ENCODE results near the gene ASB7. TPM values are rescaled to one million over a fixed set of nuclear protein-coding genes. Genes with fewer than 3 reads are reported as not detected.

The ASB7 gene
- polyA plus RNA-seq, 1 donor (not counting 4 experiments of a cell fraction or from before 2014, with no cell fraction given) = 10.8 TPM

DNA sequence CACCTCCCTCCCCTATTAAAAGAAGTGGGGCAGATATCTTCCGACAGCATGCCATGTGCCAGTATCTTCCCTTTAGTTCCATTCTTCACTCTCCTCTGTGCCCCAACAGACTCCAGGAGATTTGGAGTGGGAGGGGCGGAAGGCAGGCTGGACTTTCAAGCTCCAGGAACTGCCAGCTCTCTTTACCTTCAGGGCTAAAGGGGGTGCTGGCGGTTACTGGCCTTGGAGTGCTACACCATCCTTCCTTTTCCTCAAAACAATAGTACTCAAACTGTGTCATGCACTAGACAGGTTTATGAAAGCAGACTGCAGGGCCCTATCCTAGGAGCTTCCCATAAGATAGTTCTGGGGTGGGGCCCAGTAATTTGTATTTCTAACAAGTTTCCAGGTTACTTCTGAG lies 6.4 kb upstream of the ASB7 start:
- peaks cover 31% of the 10 kb centered on the region for H3K4me1 ChIP-seq (ENCODE audit: control insufficient read depth, extremely low read depth, insufficient read depth, low read length)
- H3K9me3 ChIP-seq (ENCODE audit: control insufficient read depth, low read depth, low read length) = no peaks in the 10 kb centered on the region
- H3K27ac ChIP-seq (ENCODE audit: control insufficient read depth, insufficient read depth, low read length) = peak overlapping the region; percentile 59
- dilution Hi-C loops (cut with MboI; ENCODE audit: extremely low pct_ligation_motif_present, low sequenced_read_pairs) = no loop called here
- DNase-seq (ENCODE audit: low read depth, low spot score) (no peak), FAIRE-seq (no peak)
- H4K20me1 ChIP-seq (ENCODE audit: control insufficient read depth, extremely low read depth, insufficient read depth, low read length) = no peaks in the 10 kb centered on the region
- no peaks in the 10 kb centered on the region for H3K27me3 ChIP-seq (ENCODE audit: control insufficient read depth, extremely low read depth, insufficient read depth, low read length)
- H3K9ac ChIP-seq (ENCODE audit: control insufficient read depth, extremely low read depth, insufficient read depth, low read length) = peak overlapping the region; percentile 20
- H3K36me3 ChIP-seq (ENCODE audit: control insufficient read depth in 2 of 2, extremely low read depth in 1 of 2, insufficient read depth in 2 of 2, low read length in 2 of 2) = peaks cover 0 to 1% of the 10 kb centered on the region in 2 experiments
- peaks cover 83% of the 10 kb centered on the region for H3K79me2 ChIP-seq (ENCODE audit: control insufficient read depth, insufficient read depth, low read length)
- no peaks in the 10 kb centered on the region for H3K9me1 ChIP-seq (ENCODE audit: control insufficient read depth, extremely low read depth, insufficient read depth, low read length)
- peak overlapping the region in 1 of 3 experiments; percentile 36 for H3K4me3 ChIP-seq (ENCODE audit: control insufficient read depth in 2 of 3, extremely low read depth in 1 of 3, insufficient read depth in 2 of 3, low read depth in 1 of 3, low read length in 3 of 3)
- peak overlapping the region; percentile 19 for H2AFZ ChIP-seq (ENCODE audit: control insufficient read depth, low read length)
- peak overlapping the region; percentile 86 for H3K4me2 ChIP-seq (ENCODE audit: control insufficient read depth, extremely low read depth, insufficient read depth, low read depth, low read length)
- TF ChIP-seq, protein P1, sequence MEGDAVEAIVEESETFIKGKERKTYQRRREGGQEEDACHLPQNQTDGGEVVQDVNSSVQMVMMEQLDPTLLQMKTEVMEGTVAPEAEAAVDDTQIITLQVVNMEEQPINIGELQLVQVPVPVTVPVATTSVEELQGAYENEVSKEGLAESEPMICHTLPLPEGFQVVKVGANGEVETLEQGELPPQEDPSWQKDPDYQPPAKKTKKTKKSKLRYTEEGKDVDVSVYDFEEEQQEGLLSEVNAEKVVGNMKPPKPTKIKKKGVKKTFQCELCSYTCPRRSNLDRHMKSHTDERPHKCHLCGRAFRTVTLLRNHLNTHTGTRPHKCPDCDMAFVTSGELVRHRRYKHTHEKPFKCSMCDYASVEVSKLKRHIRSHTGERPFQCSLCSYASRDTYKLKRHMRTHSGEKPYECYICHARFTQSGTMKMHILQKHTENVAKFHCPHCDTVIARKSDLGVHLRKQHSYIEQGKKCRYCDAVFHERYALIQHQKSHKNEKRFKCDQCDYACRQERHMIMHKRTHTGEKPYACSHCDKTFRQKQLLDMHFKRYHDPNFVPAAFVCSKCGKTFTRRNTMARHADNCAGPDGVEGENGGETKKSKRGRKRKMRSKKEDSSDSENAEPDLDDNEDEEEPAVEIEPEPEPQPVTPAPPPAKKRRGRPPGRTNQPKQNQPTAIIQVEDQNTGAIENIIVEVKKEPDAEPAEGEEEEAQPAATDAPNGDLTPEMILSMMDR (optimal IDR thresholded peaks at IDR 0.05 in 1 of 3, IDR thresholded peaks at IDR 0.05 in 1 of 3, conservative IDR thresholded peaks at IDR 0.05 in 1 of 3; ENCODE audit: extremely low read depth in 1 of 3, insufficient read depth in 2 of 3, low read length in 3 of 3) = no peak
- TF ChIP-seq EZH2 (IDR thresholded peaks at IDR 0.05; ENCODE audit: low read length) = no peak

DNA sequence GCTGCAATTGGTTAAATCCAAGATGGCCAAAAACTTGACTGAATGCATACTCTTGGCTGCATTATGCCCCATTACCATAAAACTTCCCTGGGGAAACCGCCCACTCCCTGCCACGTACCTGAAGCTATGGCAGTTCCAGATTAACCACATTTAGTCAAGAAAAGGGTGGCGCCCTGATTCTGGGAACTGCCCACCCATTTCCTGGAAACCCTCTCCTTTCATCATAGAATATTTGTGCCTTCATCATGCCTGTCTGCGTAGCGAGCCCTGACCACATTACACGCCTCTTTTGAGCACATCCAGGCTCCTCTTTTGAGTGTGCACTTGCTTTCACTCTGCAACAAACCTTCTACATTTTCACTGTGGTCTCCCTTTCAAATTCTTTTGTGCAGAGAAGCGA lies 5.6 kb upstream of the ASB7 start:
- no peaks in the 10 kb centered on the region for H3K27me3 ChIP-seq (ENCODE audit: control insufficient read depth, extremely low read depth, insufficient read depth, low read length)
- H3K27ac ChIP-seq (ENCODE audit: control insufficient read depth, insufficient read depth, low read length) = peak overlapping the region; percentile 59
- H3K4me2 ChIP-seq (ENCODE audit: control insufficient read depth, extremely low read depth, insufficient read depth, low read depth, low read length) = peak overlapping the region; percentile 86
- no peaks in the 10 kb centered on the region for H3K9me3 ChIP-seq (ENCODE audit: control insufficient read depth, low read depth, low read length)
- peak overlapping the region; percentile 28 for H3K9ac ChIP-seq (ENCODE audit: control insufficient read depth, extremely low read depth, insufficient read depth, low read length)
- peaks cover 31% of the 10 kb centered on the region for H3K4me1 ChIP-seq (ENCODE audit: control insufficient read depth, extremely low read depth, insufficient read depth, low read length)
- H3K36me3 ChIP-seq (ENCODE audit: control insufficient read depth in 2 of 2, extremely low read depth in 1 of 2, insufficient read depth in 2 of 2, low read length in 2 of 2) = peaks cover 0 to 1% of the 10 kb centered on the region in 2 experiments
- no peak overlapping the region for H2AFZ ChIP-seq (ENCODE audit: control insufficient read depth, low read length)
- H3K79me2 ChIP-seq (ENCODE audit: control insufficient read depth, insufficient read depth, low read length) = peaks cover 84% of the 10 kb centered on the region
- peak; percentile 55 for DNase-seq (ENCODE audit: low read depth, low spot score)
- dilution Hi-C loops (cut with MboI; ENCODE audit: extremely low pct_ligation_motif_present, low sequenced_read_pairs) = no loop called here
- peak; percentile 66 for FAIRE-seq
- H4K20me1 ChIP-seq (ENCODE audit: control insufficient read depth, extremely low read depth, insufficient read depth, low read length) = no peaks in the 10 kb centered on the region
- peak overlapping the region in 2 of 3 experiments; percentile 39 to 50 for H3K4me3 ChIP-seq (ENCODE audit: control insufficient read depth in 2 of 3, extremely low read depth in 1 of 3, insufficient read depth in 2 of 3, low read depth in 1 of 3, low read length in 3 of 3)
- TF ChIP-seq, protein P1 (optimal IDR thresholded peaks at IDR 0.05 in 1 of 3, IDR thresholded peaks at IDR 0.05 in 1 of 3, conservative IDR thresholded peaks at IDR 0.05 in 1 of 3; ENCODE audit: extremely low read depth in 1 of 3, insufficient read depth in 2 of 3, low read length in 3 of 3) = no peak
- no peak for TF ChIP-seq EZH2 (IDR thresholded peaks at IDR 0.05; ENCODE audit: low read length)
- no peaks in the 10 kb centered on the region for H3K9me1 ChIP-seq (ENCODE audit: control insufficient read depth, extremely low read depth, insufficient read depth, low read length)

Measured in keratinocyte (primary cell).